ENCODE data around the gene TRPT1.

Gene TRPT1

DNA sequence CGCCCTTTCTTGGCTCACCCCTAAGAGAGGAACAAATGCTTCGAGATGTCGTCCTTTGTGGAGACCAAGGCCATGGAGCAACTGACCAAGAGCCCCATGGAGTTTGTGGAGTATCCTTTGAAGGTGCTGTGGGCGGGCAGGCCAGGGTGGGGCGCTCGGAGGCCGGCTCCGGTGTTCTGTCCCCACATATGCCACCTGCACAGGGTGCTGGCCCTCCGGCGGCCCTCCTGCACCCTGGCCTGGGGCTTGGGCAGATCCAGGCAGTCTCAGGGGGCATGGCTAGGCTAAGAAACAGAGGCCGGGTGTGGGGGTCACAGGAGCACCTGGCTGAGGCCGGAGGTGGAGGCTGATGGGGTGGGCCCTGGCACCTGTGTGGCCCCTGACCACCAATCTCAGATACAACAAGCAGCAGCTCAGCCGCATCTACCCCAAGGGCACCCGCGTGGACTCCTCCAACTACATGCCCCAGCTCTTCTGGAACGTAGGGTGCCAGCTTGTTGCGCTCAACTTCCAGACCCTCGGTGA lies 35.6 kb upstream of the TRPT1 start (continued):
- TF ChIP-seq PRDM1 (tag by site-specific recombination; IDR thresholded peaks at IDR 0.05) (no peak), ZNF335 (tag by site-specific recombination; conservative IDR thresholded peaks at IDR 0.05) (no peak), ZNF169 (tag by site-specific recombination; IDR thresholded peaks at IDR 0.05) (no peak), ZNF707 (tag by site-specific recombination; IDR thresholded peaks at IDR 0.05) (no peak)
- TF ChIP-seq, protein P1, sequence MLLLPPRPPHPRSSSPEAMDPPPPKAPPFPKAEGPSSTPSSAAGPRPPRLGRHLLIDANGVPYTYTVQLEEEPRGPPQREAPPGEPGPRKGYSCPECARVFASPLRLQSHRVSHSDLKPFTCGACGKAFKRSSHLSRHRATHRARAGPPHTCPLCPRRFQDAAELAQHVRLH (tag by site-specific recombination; IDR thresholded peaks at IDR 0.05), result no peak
- TF ChIP-seq, protein P2, sequence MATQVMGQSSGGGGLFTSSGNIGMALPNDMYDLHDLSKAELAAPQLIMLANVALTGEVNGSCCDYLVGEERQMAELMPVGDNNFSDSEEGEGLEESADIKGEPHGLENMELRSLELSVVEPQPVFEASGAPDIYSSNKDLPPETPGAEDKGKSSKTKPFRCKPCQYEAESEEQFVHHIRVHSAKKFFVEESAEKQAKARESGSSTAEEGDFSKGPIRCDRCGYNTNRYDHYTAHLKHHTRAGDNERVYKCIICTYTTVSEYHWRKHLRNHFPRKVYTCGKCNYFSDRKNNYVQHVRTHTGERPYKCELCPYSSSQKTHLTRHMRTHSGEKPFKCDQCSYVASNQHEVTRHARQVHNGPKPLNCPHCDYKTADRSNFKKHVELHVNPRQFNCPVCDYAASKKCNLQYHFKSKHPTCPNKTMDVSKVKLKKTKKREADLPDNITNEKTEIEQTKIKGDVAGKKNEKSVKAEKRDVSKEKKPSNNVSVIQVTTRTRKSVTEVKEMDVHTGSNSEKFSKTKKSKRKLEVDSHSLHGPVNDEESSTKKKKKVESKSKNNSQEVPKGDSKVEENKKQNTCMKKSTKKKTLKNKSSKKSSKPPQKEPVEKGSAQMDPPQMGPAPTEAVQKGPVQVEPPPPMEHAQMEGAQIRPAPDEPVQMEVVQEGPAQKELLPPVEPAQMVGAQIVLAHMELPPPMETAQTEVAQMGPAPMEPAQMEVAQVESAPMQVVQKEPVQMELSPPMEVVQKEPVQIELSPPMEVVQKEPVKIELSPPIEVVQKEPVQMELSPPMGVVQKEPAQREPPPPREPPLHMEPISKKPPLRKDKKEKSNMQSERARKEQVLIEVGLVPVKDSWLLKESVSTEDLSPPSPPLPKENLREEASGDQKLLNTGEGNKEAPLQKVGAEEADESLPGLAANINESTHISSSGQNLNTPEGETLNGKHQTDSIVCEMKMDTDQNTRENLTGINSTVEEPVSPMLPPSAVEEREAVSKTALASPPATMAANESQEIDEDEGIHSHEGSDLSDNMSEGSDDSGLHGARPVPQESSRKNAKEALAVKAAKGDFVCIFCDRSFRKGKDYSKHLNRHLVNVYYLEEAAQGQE (tag by site-specific recombination; IDR thresholded peaks at IDR 0.05), result no peak

DNA sequence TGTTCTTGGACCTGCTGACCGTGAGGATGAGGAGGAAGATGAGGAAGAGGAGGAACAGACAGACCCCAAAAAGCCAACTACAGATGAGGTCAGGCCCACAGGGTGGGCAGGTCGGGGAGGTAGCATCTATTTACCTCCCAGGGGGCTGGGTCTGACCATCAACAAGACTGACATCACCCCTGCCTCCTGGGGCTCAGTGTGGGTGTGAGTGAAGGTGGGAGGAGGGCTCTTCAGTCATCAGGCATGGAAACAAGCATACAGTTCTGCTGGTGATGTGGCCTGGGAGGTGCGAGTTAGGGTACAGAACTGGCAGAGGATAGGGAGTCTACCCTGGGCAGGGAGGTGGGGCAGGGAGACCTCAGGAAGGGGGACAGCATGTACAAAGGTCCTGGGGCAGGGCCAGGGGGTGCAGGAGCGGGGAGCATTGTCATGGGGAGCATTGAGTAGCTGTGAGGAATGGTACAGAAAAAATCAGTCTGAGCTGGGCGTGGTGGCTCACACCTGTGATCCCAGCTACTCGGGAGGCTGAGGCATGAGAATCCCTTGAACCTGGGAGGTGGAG lies 34.2 kb upstream of the TRPT1 start:
- CTCF ChIA-PET, result no interaction called here
- Histone ChIP-seq H3K27ac (ENCODE audit: extremely low read depth, low read depth, low read length) (no peak overlapping the region), H3K4me1 (ENCODE audit: control insufficient read depth, insufficient read depth, low read length) (no peaks in the 10 kb centered on the region; the same call in 1 of the 2 replicates), H3K9me3 (ENCODE audit: control insufficient read depth, insufficient read depth, low read depth, low read length) (no peaks in the 10 kb centered on the region), H3K36me3 (ENCODE audit: control insufficient read depth in 2 of 2, insufficient read depth in 1 of 2, low read length in 2 of 2) (peaks cover 0 to 79% of the 10 kb centered on the region in 2 experiments; a peak in 2 of 3 replicates), H3K4me3 (ENCODE audit: low read depth, low read length) (no peak overlapping the region)
- POLR2A ChIA-PET, result interaction anchor here (0.7 to 0.9 kb wide), 2 partner anchors 8 to 75 kb away, joined by 3 read pairs; no protein-coding TSS in a partner anchor
- no peak for TF ChIP-seq SALL2 (tag by site-specific recombination; IDR thresholded peaks at IDR 0.05; ENCODE audit: borderline replicate concordance)
- no peak for TF ChIP-seq ZNF624 (tag by site-specific recombination; IDR thresholded peaks at IDR 0.05)
- no peak for TF ChIP-seq ZNF19 (tag by site-specific recombination; IDR thresholded peaks at IDR 0.05; ENCODE audit: low read depth)
- no peak for TF ChIP-seq ZNF776 (tag by site-specific recombination; IDR thresholded peaks at IDR 0.05; ENCODE audit: borderline replicate concordance)
- no peak for TF ChIP-seq KLF10 (tag by site-specific recombination; IDR thresholded peaks at IDR 0.05)
- no peak for TF ChIP-seq ZNF701 (tag by site-specific recombination; IDR thresholded peaks at IDR 0.05)
- TF ChIP-seq GLI4 (tag by site-specific recombination; IDR thresholded peaks at IDR 0.05), result no peak
- TF ChIP-seq, protein P3, sequence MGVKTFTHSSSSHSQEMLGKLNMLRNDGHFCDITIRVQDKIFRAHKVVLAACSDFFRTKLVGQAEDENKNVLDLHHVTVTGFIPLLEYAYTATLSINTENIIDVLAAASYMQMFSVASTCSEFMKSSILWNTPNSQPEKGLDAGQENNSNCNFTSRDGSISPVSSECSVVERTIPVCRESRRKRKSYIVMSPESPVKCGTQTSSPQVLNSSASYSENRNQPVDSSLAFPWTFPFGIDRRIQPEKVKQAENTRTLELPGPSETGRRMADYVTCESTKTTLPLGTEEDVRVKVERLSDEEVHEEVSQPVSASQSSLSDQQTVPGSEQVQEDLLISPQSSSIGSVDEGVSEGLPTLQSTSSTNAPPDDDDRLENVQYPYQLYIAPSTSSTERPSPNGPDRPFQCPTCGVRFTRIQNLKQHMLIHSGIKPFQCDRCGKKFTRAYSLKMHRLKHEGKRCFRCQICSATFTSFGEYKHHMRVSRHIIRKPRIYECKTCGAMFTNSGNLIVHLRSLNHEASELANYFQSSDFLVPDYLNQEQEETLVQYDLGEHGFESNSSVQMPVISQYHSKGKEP (tag by site-specific recombination; IDR thresholded peaks at IDR 0.05), result no peak
- no peak for TF ChIP-seq ZNF248 (tag by site-specific recombination; IDR thresholded peaks at IDR 0.05)
- TF ChIP-seq ZNF623 (tag by site-specific recombination; IDR thresholded peaks at IDR 0.05), result peak; percentile 98
- TF ChIP-seq ZNF24 (tag by site-specific recombination; IDR thresholded peaks at IDR 0.05), result no peak
- TF ChIP-seq ZNF169 (tag by site-specific recombination; IDR thresholded peaks at IDR 0.05), result no peak
- no peak for TF ChIP-seq MZF1 (tag by site-specific recombination; IDR thresholded peaks at IDR 0.05; ENCODE audit: borderline replicate concordance)
- TF ChIP-seq SP7 (tag by site-specific recombination; IDR thresholded peaks at IDR 0.05), result no peak
- TF ChIP-seq, protein P4, sequence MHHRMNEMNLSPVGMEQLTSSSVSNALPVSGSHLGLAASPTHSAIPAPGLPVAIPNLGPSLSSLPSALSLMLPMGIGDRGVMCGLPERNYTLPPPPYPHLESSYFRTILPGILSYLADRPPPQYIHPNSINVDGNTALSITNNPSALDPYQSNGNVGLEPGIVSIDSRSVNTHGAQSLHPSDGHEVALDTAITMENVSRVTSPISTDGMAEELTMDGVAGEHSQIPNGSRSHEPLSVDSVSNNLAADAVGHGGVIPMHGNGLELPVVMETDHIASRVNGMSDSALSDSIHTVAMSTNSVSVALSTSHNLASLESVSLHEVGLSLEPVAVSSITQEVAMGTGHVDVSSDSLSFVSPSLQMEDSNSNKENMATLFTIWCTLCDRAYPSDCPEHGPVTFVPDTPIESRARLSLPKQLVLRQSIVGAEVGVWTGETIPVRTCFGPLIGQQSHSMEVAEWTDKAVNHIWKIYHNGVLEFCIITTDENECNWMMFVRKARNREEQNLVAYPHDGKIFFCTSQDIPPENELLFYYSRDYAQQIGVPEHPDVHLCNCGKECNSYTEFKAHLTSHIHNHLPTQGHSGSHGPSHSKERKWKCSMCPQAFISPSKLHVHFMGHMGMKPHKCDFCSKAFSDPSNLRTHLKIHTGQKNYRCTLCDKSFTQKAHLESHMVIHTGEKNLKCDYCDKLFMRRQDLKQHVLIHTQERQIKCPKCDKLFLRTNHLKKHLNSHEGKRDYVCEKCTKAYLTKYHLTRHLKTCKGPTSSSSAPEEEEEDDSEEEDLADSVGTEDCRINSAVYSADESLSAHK (tag by site-specific recombination; IDR thresholded peaks at IDR 0.05), result no peak
- TF ChIP-seq ZNF561 (tag by site-specific recombination; IDR thresholded peaks at IDR 0.05; ENCODE audit: borderline replicate concordance), result no peak
- no peak for TF ChIP-seq ZNF155 (tag by site-specific recombination; IDR thresholded peaks at IDR 0.05)
- peak; percentile 84 for TF ChIP-seq EGR2 (tag by site-specific recombination; IDR thresholded peaks at IDR 0.05; ENCODE audit: low read depth)
- TF ChIP-seq, protein P5, sequence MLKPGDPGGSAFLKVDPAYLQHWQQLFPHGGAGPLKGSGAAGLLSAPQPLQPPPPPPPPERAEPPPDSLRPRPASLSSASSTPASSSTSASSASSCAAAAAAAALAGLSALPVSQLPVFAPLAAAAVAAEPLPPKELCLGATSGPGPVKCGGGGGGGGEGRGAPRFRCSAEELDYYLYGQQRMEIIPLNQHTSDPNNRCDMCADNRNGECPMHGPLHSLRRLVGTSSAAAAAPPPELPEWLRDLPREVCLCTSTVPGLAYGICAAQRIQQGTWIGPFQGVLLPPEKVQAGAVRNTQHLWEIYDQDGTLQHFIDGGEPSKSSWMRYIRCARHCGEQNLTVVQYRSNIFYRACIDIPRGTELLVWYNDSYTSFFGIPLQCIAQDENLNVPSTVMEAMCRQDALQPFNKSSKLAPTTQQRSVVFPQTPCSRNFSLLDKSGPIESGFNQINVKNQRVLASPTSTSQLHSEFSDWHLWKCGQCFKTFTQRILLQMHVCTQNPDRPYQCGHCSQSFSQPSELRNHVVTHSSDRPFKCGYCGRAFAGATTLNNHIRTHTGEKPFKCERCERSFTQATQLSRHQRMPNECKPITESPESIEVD (tag by site-specific recombination; IDR thresholded peaks at IDR 0.05), result no peak
- no peak for TF ChIP-seq ZNF133 (tag by site-specific recombination; IDR thresholded peaks at IDR 0.05)
- no peak for TF ChIP-seq ZNF677 (tag by site-specific recombination; IDR thresholded peaks at IDR 0.05)
- TF ChIP-seq ZNF837 (tag by site-specific recombination; IDR thresholded peaks at IDR 0.05), result no peak
- TF ChIP-seq IKZF3 (tag by site-specific recombination; IDR thresholded peaks at IDR 0.05), result no peak

All from HEK293 (cell line).